T-helper 2 cell treated with Interferon-gamma antibody and Interleukin-4, amounts not matched to agents 100 ng/mL and 5 ng/mL, for 36 hours (primary cell): ENCODE measurements around the gene STAG1. TPM values are rescaled to one million over a fixed set of nuclear protein-coding genes. Genes with fewer than 3 reads are reported as not detected.
"Not testable (repeated sequence)": the region's sequence is repeated elsewhere in the genome, so short reads cannot be mapped to it uniquely, and the experiment has no call there.

Experiments
- intact Hi-C: fragments of 100-400 bp; cut with micrococcal nuclease; formaldehyde crosslinking; loops from one replicate; pipeline ENCODE4 v1.15.1; 2023
- total RNA-seq: library from RNA; stranded (reverse); gene quantifications from 2 replicates; pipeline ENCODE4 v1.2.3, GENCODE V29; 2022

The STAG1 gene
- total RNA-seq, 1 donor from 2014 or later, result 48.7 TPM

GRCh38 chr3:136336329-136337100 is 415.7 kb downstream of the STAG1 start:
- intact Hi-C loops, result no loop called here

- intact Hi-C loops, result not testable (repeated sequence)
These were observed 417.5 kb downstream of the STAG1 start for GRCh38 chr3:136334726-136335125.

DNA sequence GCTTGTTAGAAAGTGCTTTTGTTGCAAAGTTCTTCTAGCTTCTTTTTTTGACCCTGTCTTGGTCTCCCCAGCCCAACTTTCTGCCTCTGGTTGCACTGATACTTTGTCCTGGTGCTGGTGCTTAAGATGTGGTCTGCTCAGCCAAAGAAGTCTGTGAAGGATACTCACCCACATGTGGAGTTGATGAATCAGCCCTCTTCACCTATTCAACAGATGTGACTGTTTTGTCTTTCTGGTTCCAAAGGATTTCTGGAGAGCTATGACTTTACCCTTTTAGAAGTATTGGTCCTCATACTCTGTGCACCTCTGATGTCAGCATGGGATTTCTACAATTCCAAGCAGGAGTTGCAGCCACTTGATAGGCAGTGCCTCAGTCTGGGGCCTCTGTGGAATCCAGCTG is 418.0 kb downstream of the STAG1 start:
- intact Hi-C loops, result no loop called here

- intact Hi-C loops, result no loop called here
These were observed 419.4 kb downstream of the STAG1 start for GRCh38 chr3:136332776-136333175.

- intact Hi-C loops, result no loop called here
These were observed 419.9 kb downstream of the STAG1 start for GRCh38 chr3:136332302-136332701.

GRCh38 chr3:136330900-136331299 is 421.3 kb downstream of the STAG1 start:
- intact Hi-C loops, result no loop called here

- intact Hi-C loops, result no loop called here
These were observed 422.6 kb downstream of the STAG1 start for GRCh38 chr3:136329593-136329992.

- intact Hi-C loops, result no loop called here
These were observed 424.5 kb downstream of the STAG1 start for GRCh38 chr3:136327671-136328070.

DNA sequence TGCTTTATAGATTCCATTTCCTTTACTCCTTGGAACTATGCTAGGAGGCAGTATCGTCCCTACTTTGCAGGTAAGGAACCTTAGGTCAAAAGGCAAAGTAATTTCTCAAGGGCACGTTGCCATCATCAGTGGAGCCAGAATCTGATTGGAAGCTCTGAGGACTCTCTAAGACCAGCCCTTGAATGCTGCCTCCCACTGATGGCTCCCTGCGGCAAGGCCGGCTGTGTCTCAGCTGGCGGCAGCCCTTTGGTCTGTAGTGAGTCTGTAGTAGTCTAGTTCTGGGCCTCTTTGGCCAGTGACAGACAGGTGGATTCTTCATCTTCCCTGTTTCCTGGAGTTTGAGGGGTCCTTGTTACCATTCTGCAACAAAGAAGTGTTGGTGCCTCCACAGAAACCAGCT is 425.9 kb downstream of the STAG1 start:
- intact Hi-C loops, result no loop called here

GRCh38 chr3:136311968-136312367 is 440.2 kb downstream of the STAG1 start:
- intact Hi-C loops, result no loop called here

DNA sequence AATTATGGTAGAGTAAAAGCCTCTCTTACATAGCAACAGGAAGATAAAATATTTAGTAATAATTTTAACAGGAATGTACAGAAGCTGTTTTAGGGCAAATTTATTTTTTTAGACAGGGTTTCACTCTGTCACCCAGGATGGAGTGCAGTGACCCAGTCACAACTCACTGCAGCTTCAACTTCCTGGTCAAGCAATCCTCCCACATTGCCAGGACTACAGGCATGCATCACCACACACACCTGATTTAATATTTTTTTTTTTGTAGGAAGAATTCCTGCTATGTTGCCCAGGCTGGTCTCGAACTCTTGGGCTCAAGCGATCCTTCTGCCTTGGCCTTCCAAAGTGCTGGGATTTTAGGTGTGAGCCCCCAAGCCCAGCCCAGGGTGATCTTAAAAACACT is 440.9 kb downstream of the STAG1 start:
- intact Hi-C loops, result no loop called here

DNA sequence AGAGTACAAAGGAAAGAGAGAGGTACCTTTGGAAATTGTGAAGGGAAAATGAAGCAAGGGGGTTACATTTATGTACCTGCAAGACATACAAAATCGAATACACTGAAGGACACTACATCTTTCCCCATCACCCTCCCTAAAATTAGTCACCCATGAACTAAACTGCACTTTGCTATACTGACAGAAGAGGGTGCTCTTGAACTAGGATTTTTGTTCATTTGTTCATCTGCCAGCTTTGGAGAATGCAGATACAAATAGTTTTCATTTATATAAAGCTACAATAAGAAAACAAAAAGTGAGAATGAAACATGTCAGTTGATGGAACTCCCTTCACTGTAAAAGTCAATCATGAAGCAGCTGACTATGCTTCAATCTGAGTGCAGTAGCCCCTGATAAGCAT is 446.3 kb downstream of the STAG1 start:
- intact Hi-C loops, result loop anchor here (1.0 to 5.0 kb wide), 3 partner anchors 229 to 708 kb away; no protein-coding TSS in a partner anchor

GRCh38 chr3:136300444-136300843 is 451.7 kb downstream of the STAG1 start:
- intact Hi-C loops, result no loop called here

DNA sequence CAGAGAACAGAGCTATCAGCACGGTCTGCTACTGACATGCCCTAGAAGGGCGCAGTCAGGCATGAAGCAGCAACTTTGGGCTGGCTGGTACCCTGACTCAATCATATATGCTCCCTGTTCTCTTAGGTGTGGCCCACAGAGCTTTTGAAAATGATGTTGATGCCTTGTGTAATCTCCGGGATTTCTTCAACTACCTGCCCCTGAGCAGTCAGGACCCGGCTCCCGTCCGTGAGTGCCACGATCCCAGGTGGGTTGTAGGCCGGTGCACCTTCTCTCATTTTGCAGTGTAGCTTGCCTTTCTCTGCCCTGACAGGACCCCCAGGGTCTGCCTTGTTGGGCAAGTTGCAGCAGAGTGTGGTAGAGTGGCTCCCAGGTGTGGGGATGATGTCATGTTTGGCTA is 454.4 kb downstream of the STAG1 start:
- intact Hi-C loops, result no loop called here

- intact Hi-C loops, result no loop called here
These were observed 455.2 kb downstream of the STAG1 start for GRCh38 chr3:136296960-136297359.

DNA sequence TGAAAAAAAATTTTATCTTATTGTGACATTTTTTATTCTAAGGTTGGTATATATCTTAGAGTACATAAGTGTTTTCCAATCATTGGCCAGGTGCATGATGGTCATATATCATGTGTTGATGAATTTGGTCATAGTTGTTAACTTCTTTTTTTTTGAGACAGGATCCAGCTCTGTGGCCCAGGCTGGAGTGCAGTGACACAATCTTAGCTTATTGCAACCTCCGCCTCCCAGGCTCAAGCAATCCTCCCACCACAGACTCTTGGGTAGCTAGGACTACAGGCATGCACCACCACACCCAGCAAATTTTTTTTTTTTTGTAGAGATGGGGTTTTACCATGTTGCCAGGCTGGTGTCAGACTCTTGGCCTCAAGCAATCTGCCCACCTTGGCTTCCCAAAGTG is 458.0 kb downstream of the STAG1 start:
- intact Hi-C loops, result no loop called here

DNA sequence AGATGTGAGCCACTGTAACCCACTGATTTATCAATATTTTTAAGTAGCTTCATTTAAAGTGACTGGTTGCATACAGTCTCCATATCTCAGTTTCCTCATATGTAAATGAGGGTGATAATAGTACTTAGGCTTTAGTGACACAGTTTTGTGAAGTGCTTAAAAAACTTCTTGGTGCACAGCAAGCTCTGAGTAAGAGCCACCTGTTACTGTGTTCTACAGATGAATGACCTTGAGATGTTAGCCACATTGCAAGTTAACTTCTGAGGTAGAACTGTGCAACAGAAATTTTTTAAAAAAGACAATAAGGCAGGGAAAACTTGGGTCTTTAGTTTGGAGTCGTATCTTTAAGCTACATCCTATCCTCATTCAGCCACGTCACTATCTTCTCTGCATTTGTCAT is 458.9 kb downstream of the STAG1 start:
- intact Hi-C loops, result no loop called here

- intact Hi-C loops, result no loop called here
These were observed 459.7 kb downstream of the STAG1 start for GRCh38 chr3:136292500-136292899.

- intact Hi-C loops, result no loop called here
These were observed 460.9 kb downstream of the STAG1 start for GRCh38 chr3:136291302-136291701.
